HG03060 (cell line): ENCODE results near the gene STPG2.

Experiments used
- ATAC-seq: cut with Tn5 transposase; IDR thresholded peaks from one replicate; pipeline ENCODE4 v1.9.1; 2021; ENCODE audit warnings: low read depth, moderate number of reproducible peaks; ENCODE audit not compliant: unreplicated experiment

Gene STPG2

DNA sequence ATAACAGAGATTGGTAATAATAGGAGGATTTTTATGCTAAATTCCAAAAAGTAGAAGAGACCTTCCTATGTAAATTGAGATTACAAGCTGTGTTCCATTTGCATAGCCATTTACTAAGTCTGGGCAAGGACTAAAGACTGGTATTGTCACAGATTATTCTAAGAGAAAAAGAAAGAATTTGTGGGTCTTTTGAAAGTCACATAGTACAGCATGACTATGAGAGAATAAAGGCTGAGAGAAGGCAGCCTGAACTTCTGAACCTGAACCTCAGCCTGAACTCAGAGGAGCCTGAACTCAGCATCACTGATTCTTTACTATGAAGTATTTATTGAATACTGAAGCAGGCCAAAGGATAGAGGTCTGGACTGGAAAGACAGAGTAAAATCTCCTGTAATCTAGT lies 297.5 kb downstream of the STPG2 start:
- no peak for ATAC-seq

DNA sequence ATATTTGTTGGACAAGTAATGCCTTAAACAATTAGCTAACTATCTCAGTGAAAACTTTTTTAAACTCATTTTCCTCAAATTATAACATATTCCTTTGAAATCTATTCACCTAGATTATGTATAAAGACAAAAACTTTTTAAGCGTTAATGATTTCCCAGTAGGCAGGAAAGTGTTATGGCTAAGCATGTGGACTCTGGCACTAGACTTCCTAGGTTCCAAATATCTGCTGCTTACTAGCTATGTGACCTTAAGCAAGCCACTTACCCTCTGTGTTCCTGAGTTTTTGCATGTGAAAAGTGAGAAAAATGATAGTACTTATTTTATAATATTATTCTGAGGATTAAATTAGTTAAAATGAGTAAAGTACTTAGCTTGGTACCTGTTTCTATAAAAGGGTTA lies 301.8 kb downstream of the STPG2 start:
- no peak for ATAC-seq

- ATAC-seq = no peak
Measured at GRCh38 chr4:97836662-97837061, 306.6 kb downstream of the STPG2 start.

GRCh38 chr4:97828646-97829045 lies 314.6 kb downstream of the STPG2 start:
- ATAC-seq = no peak

- no peak for ATAC-seq
Measured at GRCh38 chr4:97819294-97819693, 324.0 kb downstream of the STPG2 start.

GRCh38 chr4:97812768-97813167 lies 330.5 kb downstream of the STPG2 start:
- no peak for ATAC-seq

DNA sequence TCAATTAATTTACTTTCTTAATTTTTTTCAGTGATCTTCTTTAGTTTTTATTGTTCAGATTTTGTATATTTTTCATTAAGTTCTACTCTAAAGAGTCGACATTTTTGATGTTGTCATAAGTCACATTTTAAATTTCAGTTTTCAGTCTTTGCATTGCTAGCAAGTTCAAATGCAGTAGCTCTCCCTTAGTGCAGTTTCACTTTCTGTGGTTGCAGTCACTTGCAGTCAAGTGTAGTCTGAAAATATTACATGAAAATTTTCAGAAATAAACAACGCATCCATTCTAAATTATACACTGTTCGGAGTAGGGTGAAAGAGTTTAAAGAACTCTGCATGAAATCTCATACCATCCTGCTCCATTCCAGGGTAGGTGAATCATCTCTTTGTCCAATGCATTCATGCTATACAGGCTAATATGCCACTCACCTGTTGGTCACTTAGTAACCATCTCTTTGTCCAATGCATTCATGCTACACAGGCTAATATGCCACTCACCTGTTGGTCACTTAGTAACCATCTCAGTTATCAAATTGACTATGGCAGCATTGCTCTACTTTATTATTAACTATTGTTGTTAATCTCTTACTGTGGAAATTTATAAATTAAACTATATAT lies 356.9 kb downstream of the STPG2 start:
- ATAC-seq = no peak

DNA sequence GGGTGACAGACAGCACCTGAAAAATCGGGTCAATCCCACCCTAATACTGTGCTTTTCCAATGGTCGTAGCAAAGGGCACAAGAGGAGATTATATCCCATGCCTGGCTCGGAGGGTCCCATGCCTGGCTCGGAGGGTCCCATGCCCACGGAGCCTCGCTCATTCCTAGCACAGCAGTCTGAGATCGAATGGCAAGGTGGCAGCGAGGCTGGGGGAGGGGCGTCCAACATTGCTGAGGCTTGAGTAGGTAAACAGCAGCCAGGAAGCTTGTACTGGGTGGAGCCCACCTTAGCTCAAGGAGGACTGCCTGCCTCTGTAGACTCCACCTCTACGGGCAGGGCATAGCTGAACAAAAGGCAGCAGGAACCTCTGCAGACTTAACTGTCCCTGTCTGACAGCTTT lies 365.1 kb downstream of the STPG2 start:
- no peak for ATAC-seq

DNA sequence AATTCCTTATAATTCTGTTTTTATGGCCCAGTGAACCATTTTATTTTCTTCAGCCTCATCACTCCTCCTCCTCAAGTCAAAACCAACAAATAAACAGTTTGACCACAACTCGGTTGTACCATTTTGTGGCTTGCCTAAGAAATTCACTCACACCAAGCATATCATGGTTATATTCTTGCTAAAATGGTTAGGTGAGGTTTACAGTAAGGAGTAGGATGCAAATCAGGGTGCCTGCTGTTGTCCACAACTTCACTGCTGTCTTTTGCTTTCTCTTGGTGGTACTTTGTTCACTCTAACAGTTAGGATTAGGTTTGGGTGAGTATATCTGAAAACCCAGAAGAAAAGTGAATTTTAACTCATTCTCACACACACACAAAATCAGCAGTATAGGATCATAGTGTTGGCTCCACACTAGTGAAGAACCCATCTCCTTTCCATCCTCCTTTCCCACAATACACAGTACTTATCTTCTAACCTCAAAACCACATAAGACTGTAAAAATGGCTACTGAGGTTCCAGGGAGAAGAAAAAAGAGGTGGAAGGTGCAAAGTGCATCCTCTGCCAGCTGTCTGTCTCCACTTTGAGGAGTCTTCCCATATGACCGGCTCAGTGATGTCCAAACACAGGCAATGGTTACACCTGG lies 368.8 kb downstream of the STPG2 start:
- no peak for ATAC-seq

DNA sequence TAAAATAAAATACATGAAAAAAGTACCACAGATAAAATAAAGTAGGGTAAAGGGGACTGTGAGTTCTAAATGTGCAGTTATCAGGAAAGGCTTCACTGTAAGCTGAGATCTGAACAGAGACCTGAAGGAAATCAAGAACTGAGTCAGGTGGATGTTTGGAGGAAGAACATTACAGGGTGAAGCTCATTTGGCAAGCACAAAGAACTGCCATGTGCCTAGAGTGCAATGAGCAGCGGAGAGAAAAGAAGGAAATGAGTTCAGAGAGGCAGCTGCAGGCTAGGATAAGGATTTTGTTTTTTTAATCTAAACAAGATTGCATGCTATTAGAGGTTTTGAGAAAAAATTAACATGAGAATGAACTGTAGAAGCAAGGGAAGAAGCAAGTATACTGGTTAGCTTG lies 373.1 kb downstream of the STPG2 start:
- ATAC-seq = no peak

- no peak for ATAC-seq
Measured at GRCh38 chr4:97762115-97762512, 381.2 kb downstream of the STPG2 start.

DNA sequence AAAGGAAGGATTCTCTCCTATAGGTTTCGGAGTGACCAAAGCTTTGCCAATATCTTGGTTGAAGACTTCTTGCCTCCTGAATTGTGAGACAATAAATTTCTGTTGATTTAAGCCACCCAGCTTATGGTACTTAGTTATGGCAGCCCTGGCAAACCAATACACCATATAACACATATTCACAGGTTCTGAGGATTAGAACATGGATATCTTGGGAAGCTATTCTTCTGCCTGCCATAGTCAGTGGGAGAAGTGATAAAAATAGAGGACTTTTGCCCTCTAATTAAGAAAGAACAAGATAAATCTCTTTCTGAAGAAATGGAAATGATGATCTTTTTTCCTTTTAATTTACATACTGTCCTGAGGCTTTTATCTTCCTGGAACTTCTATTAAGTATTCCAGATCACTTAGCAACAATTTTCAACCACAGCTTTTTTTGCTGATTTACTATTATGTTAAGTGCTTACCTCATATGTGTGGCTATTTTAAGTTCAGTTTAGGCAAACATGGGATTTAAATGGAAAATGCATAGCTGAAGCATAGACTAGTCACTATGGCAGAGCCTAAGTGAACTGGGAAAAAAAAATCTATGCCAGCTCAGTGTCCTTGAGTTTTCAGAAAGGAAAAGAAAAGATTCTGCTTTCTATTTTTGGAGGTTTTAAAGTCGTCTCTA lies 381.7 kb downstream of the STPG2 start:
- ATAC-seq = no peak

DNA sequence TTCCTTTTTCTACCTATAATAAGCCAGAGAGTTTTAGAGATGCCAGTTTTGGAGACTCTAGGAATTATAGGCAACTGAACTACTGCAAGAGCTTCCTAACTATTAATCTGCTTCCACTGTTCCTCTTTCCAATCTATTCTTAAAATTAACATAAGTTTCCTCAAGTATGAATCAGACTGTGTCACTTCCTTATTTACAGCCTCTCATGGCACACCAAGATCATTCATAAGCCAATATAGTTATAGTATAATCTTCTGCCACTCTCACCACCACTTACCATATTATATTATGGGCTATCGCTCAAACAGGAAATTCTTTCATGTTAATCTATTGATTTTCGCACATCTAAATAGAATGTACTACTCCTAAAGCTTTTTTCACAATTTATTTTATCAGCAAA lies 383.5 kb downstream of the STPG2 start:
- no peak for ATAC-seq

GRCh38 chr4:97752599-97752998 lies 390.7 kb downstream of the STPG2 start:
- ATAC-seq = no peak

GRCh38 chr4:97747945-97748344 lies 395.3 kb downstream of the STPG2 start:
- ATAC-seq = no peak

DNA sequence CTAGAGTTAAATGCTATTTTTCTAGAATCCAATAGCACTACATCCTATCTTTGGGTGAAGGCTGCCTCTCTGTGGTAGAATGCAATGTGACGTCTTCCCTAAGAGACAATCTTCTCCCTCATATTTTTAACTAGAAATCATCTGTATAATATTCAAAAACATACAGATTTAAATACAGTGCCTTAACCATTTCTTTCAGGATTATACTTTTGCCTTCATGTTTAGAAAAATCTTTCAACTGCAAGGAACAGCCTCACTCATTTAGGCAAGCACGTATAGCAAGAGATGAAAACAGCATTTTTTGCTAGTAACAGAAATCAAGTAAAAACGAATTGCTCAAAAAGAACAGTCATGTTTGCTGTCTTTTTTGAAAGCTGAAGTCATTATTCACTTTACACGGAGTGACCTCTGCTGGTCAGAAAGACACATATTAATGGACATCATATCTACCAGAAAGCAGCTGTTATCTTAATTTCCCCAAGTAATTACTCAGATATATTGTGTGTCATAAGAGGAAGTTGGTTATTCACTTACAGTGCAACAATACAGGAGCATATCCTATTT lies 422.3 kb downstream of the STPG2 start:
- no peak for ATAC-seq

DNA sequence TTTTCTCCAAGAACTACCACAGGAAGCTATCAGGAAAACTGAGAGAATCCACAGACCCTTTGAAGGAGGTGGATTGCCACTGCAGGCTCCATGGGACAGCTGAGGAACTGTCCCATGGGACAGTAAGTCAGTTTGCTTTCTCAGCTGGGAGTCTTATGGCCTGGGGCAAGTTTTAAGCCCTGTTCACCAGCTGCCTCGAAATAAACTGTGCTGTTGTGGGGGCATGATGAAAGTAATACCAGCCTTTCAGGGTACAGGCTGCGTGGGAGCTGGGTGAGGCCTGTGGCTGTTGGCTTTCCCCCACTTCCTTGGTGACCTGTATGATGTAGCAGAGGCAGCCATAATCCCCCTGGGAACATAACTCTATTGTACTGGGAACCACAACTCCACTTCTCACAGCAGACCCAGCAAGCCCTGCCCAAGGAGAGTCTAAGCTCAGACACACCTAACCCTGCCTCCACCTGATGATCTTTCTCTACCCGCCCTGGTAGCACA lies 452.1 kb downstream of the STPG2 start:
- no peak for ATAC-seq

- no peak for ATAC-seq
Measured at GRCh38 chr4:97670703-97671269, 472.5 kb downstream of the STPG2 start.

DNA sequence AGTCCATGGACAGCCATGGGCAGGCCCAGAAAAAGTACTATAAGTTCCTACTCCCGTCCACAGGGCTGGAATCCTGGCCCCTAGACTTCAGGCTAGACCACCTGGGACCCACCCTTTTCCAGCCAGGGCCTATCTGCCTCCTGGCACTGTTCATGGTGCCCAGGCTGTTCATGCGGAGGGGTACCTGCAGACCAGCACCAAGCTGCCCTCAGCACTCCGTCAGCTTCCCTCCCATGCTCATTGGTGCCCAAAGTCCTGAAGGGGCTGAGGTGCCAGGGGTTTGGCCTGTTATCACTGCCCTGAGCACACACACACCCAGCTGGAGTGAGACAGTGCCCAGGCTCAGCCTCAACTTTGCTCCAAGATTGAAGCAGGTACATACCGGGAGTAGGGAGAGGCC lies 477.7 kb downstream of the STPG2 start:
- no peak for ATAC-seq

- ATAC-seq = no peak
Measured at GRCh38 chr4:97664741-97665140, 478.5 kb downstream of the STPG2 start.

- ATAC-seq = no peak
Measured at GRCh38 chr4:97662133-97662532, 481.1 kb downstream of the STPG2 start.
